Neural cell (in vitro differentiated cells): Measurements from ENCODE around the gene SPPL3. TPM values are rescaled to one million over a fixed set of nuclear protein-coding genes. Genes with fewer than 3 reads are reported as not detected.

ENCODE experiments used
- H2AFZ ChIP-seq: fragments of 200-600, 300-800 bp; sonication (generic), shearing (Covaris generic); 2 replicates; pipeline ENCODE4 v1.6.0; 2014; ENCODE audit warnings: low read depth, mild to moderate bottlenecking, antibody characterized with exemption, low read length, moderate library complexity
- H3F3A ChIP-seq: fragments of 200-600 bp; shearing (Covaris generic); 2 replicates; pipeline ENCODE4 v1.6.1; 2016; ENCODE audit warnings: mild to moderate bottlenecking, moderate library complexity, mixed read lengths, antibody characterized with exemption, low read length; ENCODE audit not compliant: insufficient read depth, poor library complexity, severe bottlenecking
- H3K27ac ChIP-seq: fragments of 200-600, 300-800 bp; sonication (generic), shearing (Covaris generic); 2 replicates; pipeline ENCODE4 v1.5.1; 2014; ENCODE audit warnings: mild to moderate bottlenecking, low read length, moderate library complexity
- H3K27me3 ChIP-seq: fragments of 300-800, 200-600 bp; sonication (generic), shearing (Covaris generic); 2 replicates; pipeline ENCODE4 v1.6.0; 2014; ENCODE audit warnings: mild to moderate bottlenecking, low read depth, low read length, moderate library complexity; ENCODE audit not compliant: insufficient read depth
- H3K36me3 ChIP-seq: fragments of 300-800, 200-600 bp; sonication (generic), shearing (Covaris generic); 2 replicates; pipeline ENCODE4 v1.5.1; 2014; ENCODE audit warnings: mild to moderate bottlenecking, antibody characterized with exemption, low read length, moderate library complexity; ENCODE audit not compliant: insufficient read depth
- H3K4me2 ChIP-seq: fragments of 300-800, 200-600 bp; sonication (generic), shearing (Covaris generic); 2 replicates; pipeline ENCODE4 v1.6.0; 2014; ENCODE audit warnings: mild to moderate bottlenecking, low read length
- H3K4me3 ChIP-seq: fragments of 300-800, 200-600 bp; sonication (generic), shearing (Covaris generic); 2 replicates; pipeline ENCODE4 v1.5.1; 2014; ENCODE audit warnings: mild to moderate bottlenecking, low read length, moderate library complexity
- H3K79me2 ChIP-seq: fragments of 200-600 bp; shearing (Covaris generic); replicated peaks from 2 replicates; pipeline ENCODE4 v1.6.0; 2014; ENCODE audit warnings: mild to moderate bottlenecking, low read length, moderate library complexity; ENCODE audit not compliant: insufficient read depth
- H3K9ac ChIP-seq: fragments of 300-800, 200-600 bp; sonication (generic), shearing (Covaris generic); 2 replicates; pipeline ENCODE4 v1.6.1; 2016; ENCODE audit warnings: mild to moderate bottlenecking, low read length, mixed read lengths
- H3K9me2 ChIP-seq: fragments of 200-600 bp; shearing (Covaris generic); 2 replicates; pipeline ENCODE4 v1.6.1; 2016; ENCODE audit warnings: mild to moderate bottlenecking, low read length, mixed read lengths; ENCODE audit not compliant: insufficient read depth
- H3K9me3 ChIP-seq: fragments of 200-600, 300-800 bp; sonication (generic), shearing (Covaris generic); 2 replicates; pipeline ENCODE4 v1.6.1; 2016; ENCODE audit warnings: mild to moderate bottlenecking, mixed run types, low read length, moderate library complexity, mixed read lengths
- H4K20me1 ChIP-seq: fragments of 200-600 bp; shearing (Covaris generic); 2 replicates; pipeline ENCODE4 v1.6.1; 2016; ENCODE audit warnings: mild to moderate bottlenecking, mixed run types; ENCODE audit not compliant: insufficient read depth
- EP300 ChIP-seq: fragments of 450-650 bp; conservative IDR thresholded peaks from 2 replicates; pipeline ENCODE4 v1.6.1; 2014; ENCODE audit warnings: antibody characterized with exemption, mild to moderate bottlenecking, moderate library complexity; ENCODE audit not compliant: poor library complexity, severe bottlenecking
- EZH2 ChIP-seq: fragments of 200-600, 300-800 bp; shearing (Covaris generic), sonication (generic); IDR thresholded peaks from 2 replicates; pipeline ENCODE4 v1.6.1; 2014; ENCODE audit warnings: antibody characterized with exemption, low read length, borderline replicate concordance, mild to moderate bottlenecking; ENCODE audit not compliant: insufficient read depth, poor library complexity, severe bottlenecking
- MXI1 ChIP-seq: fragments of 450-650 bp; conservative IDR thresholded peaks from 2 replicates; pipeline ENCODE4 v1.6.1; 2014; ENCODE audit warnings: antibody characterized with exemption, mild to moderate bottlenecking; ENCODE audit not compliant: poor library complexity, severe bottlenecking
- POLR2AphosphoS5 ChIP-seq: IDR thresholded peaks from 2 replicates; pipeline ENCODE4 v1.6.1; 2012
- RAD21 ChIP-seq: fragments of 450-650 bp; conservative IDR thresholded peaks from 2 replicates; pipeline ENCODE4 v1.6.1; 2014; ENCODE audit warnings: antibody characterized with exemption, mild to moderate bottlenecking, moderate library complexity
- SMC3 ChIP-seq: fragments of 450-650 bp; conservative IDR thresholded peaks from 2 replicates; pipeline ENCODE4 v1.6.1; 2014; ENCODE audit warnings: antibody characterized with exemption, mild to moderate bottlenecking, moderate library complexity; ENCODE audit not compliant: poor library complexity
- TAF1 ChIP-seq: IDR thresholded peaks from 2 replicates; pipeline ENCODE4 v1.6.1; 2012; ENCODE audit warnings: low read depth
- polyA plus RNA-seq: library from polyadenylated mRNA; depleted of rRNA; stranded (reverse); fragments of >200 nt; gene quantifications from 2 replicates; pipeline ENCODE4 v1.2.3, GENCODE V29; 2014
- TF ChIP-seq, protein P1 (sequence below): fragments of 450-650 bp; IDR thresholded peaks from 2 replicates; pipeline ENCODE4 v1.5.1; 2014; ENCODE audit warnings: antibody characterized with exemption, mild to moderate bottlenecking, moderate library complexity; ENCODE audit not compliant: poor library complexity, severe bottlenecking

The SPPL3 gene
- polyA plus RNA-seq, 1 donor from 2014 or later, result 21.3 TPM

DNA sequence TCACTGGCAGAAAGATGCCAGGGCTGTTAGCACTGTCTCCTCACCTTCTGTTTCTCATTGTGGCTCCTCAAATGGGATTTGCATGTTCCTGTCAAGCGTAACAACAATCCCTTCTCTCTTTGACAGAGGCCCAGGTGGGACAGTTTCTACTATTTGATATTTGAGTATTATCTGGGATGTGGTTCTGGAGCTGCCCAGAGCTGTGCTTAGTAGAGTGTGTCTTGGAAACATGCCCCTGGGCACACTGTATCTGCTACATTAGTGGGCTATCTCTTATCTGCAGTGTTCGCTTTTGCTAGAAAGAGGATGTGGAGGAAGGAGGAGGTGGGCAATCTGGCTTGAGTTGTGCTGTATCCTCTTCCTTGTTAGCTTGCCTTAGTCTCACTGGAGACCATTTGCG lies 182.3 kb downstream of the SPPL3 start:
- Histone ChIP-seq H3K27ac (no peak overlapping the region), H3K9ac (no peak overlapping the region), H4K20me1 (no peaks in the 10 kb centered on the region), H2AFZ (no peak overlapping the region), H3K79me2 (no peaks in the 10 kb centered on the region), H3K9me3 (no peaks in the 10 kb centered on the region), H3K27me3 (no peaks in the 10 kb centered on the region), H3F3A (no peaks in the 10 kb centered on the region), H3K36me3 (peaks cover 5% of the 10 kb centered on the region), H3K9me2 (no peaks in the 10 kb centered on the region), H3K4me2 (no peak overlapping the region), H3K4me3 (no peak overlapping the region)
- TF ChIP-seq RAD21, result no peak
- no peak for TF ChIP-seq MXI1
- TF ChIP-seq SMC3, result no peak
- no peak for TF ChIP-seq EZH2
- TF ChIP-seq, protein P1, sequence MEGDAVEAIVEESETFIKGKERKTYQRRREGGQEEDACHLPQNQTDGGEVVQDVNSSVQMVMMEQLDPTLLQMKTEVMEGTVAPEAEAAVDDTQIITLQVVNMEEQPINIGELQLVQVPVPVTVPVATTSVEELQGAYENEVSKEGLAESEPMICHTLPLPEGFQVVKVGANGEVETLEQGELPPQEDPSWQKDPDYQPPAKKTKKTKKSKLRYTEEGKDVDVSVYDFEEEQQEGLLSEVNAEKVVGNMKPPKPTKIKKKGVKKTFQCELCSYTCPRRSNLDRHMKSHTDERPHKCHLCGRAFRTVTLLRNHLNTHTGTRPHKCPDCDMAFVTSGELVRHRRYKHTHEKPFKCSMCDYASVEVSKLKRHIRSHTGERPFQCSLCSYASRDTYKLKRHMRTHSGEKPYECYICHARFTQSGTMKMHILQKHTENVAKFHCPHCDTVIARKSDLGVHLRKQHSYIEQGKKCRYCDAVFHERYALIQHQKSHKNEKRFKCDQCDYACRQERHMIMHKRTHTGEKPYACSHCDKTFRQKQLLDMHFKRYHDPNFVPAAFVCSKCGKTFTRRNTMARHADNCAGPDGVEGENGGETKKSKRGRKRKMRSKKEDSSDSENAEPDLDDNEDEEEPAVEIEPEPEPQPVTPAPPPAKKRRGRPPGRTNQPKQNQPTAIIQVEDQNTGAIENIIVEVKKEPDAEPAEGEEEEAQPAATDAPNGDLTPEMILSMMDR, result no peak

DNA sequence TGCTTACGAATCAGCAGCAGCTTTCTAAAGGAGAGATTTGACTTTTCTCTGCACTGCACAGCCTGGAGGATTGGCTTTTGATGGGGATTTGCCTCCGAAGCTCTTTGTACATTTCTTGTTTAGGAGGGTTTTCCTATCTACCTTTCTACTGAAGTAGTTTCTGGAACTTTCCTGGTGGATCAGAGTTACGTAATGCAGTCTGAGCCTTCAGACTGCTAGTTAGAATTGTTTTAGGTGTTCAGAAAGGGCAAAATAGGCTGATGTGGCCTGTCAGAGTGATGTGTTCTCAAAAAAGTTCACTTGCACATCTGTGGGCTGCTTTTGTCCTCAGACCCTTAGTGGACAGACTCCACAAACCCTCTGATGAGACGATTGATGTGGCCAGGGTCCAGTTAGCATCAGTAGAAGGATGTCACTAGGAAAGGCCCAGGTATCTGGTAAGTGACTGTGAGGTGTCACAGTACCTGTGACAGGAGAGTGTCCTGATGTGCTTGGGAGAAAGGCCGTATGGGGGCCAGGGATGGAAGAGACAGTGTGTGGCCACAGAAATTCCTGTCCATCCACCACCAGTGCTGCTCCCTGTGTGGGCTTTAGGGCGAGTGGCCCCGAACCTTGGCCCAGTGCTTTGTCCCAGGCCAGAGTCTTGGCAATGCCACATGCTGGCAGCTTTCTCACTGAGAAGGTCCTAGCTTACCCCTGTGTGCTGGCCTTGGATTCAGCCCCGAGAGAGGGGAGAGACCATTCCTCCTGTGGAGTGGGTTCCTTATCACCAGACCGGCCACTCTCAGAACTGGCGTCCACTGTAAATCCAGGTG lies 183.0 kb downstream of the SPPL3 start:
- no peaks in the 10 kb centered on the region for H4K20me1 ChIP-seq
- no peak for TF ChIP-seq EP300
- TF ChIP-seq, protein P1, result no peak
- no peak for TF ChIP-seq EZH2
- TF ChIP-seq TAF1, result no peak
- no peak for TF ChIP-seq SMC3
- no peak for TF ChIP-seq POLR2AphosphoS5
- no peak overlapping the region for H2AFZ ChIP-seq
- peaks cover 5% of the 10 kb centered on the region for H3K36me3 ChIP-seq
- H3K9me3 ChIP-seq, result no peaks in the 10 kb centered on the region
- no peak overlapping the region for H3K4me3 ChIP-seq
- no peaks in the 10 kb centered on the region for H3K9me2 ChIP-seq
- H3K27ac ChIP-seq, result no peak overlapping the region
- no peaks in the 10 kb centered on the region for H3F3A ChIP-seq
- no peaks in the 10 kb centered on the region for H3K27me3 ChIP-seq
- H3K9ac ChIP-seq, result no peak overlapping the region
- H3K79me2 ChIP-seq, result no peaks in the 10 kb centered on the region
- H3K4me2 ChIP-seq, result no peak overlapping the region
